Esophagus (tissue), 2 donors: ENCODE measurements around the gene ESR1. TPM values are rescaled to one million over a fixed set of nuclear protein-coding genes. Genes with fewer than 3 reads are reported as not detected.

ENCODE experiments used
- H3K27ac ChIP-seq, 2 donors: one replicate each; pipeline ENCODE4 v1.5.1; 2013; ENCODE audit warnings: low read depth in 2 of 2, mild to moderate bottlenecking in 2 of 2, inconsistent platforms in 1 of 2, low read length in 1 of 2, moderate library complexity in 1 of 2
- H3K27me3 ChIP-seq, 2 donors: one replicate each; pipeline ENCODE4 v1.6.1; 2013; ENCODE audit warnings: low read length in 2 of 2, control low read depth in 1 of 2, mild to moderate bottlenecking in 1 of 2; ENCODE audit not compliant: insufficient read depth in 2 of 2, control insufficient read depth in 1 of 2
- H3K36me3 ChIP-seq, 2 donors: one replicate each; pipeline ENCODE4 v1.6.1; 2013; ENCODE audit warnings: low read length in 1 of 2; ENCODE audit not compliant: control insufficient read depth in 2 of 2, insufficient read depth in 2 of 2
- H3K4me1 ChIP-seq, 2 donors: one replicate each; pipeline ENCODE4 v1.6.1; 2013; ENCODE audit warnings: low read length in 1 of 2; ENCODE audit not compliant: control insufficient read depth in 2 of 2, insufficient read depth in 2 of 2
- H3K4me3 ChIP-seq, 2 donors: one replicate each; pipeline ENCODE4 v1.5.1; 2013; ENCODE audit warnings: low read length in 2 of 2, mild to moderate bottlenecking in 2 of 2, low read depth in 1 of 2, moderate library complexity in 1 of 2
- H3K9me3 ChIP-seq, 2 donors: one replicate each; pipeline ENCODE4 v1.6.1; 2013; ENCODE audit warnings: mild to moderate bottlenecking in 2 of 2, low read depth in 1 of 2, low read length in 1 of 2, moderate library complexity in 1 of 2; ENCODE audit not compliant: control insufficient read depth in 2 of 2, insufficient read depth in 1 of 2
- WGBS, 2 donors: extraction: QIAGEN DNeasy Blood & Tissue Kit; methylation state at CpG; one replicate each; pipeline ENCODE4 v1.1.7; 2013; 5-methylcytosine and 5-hydroxymethylcytosine counted together
- polyA plus RNA-seq, 2 donors: library from polyadenylated mRNA; stranded (reverse); fragments of 200-250 nt; gene quantifications; one replicate each; pipeline ENCODE4 v1.2.3, GENCODE V29; 2013
- donor health status: healthy with polysubstance abuse.
- donor health status: Bipolar disorder and iron deficiency.

ESR1 gene
- polyA plus RNA-seq, 2 donors: 0.05 to 0.14 TPM

DNA sequence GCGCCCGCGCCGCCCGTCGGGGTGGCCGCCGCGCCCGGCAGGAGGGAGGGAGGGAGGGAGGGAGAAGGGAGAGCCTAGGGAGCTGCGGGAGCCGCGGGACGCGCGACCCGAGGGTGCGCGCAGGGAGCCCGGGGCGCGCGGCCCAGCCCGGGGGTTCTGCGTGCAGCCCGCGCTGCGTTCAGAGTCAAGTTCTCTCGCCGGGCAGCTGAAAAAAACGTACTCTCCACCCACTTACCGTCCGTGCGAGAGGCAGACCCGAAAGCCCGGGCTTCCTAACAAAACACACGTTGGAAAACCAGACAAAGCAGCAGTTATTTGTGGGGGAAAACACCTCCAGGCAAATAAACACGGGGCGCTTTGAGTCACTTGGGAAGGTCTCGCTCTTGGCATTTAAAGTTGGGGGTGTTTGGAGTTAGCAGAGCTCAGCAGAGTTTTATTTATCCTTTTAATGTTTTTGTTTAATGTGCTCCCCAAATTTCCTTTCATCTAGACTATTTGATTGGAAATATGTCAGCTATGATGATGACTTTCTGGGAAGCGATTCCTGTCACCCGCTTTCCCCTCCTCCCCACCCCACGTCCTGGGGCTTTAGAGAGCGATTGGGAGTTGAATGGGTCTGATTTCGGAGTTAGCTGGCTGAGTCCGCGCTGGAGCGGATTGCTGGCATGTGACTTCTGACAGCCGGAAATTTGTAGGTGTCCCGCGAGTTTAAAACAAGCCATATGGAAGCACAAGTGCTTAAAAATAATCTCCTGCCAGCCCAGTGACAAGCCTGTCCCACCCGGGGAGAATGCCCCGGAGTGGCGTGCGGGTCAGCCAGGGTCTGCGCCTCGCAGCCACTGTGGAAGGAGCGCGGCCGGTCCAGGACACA, 1.1 kb downstream of the ESR1 start:
- Histone ChIP-seq H3K36me3 (no peaks in the 10 kb centered on the region), H3K27me3 (peaks cover 4 to 8% of the 10 kb centered on the region in 2 donors), H3K27ac (no peak overlapping the region), H3K4me1 (peaks cover 11 to 14% of the 10 kb centered on the region in 2 donors), H3K9me3 (no peaks in the 10 kb centered on the region), H3K4me3 (peak overlapping the region; percentile 38 to 44)
- WGBS, 2 donors: 13 to 15% methylated on average over 42 to 60 of the region's 60 CpGs

GRCh38 chr6:151811081-151811480, 3.6 kb downstream of the ESR1 start:
- Histone ChIP-seq H3K9me3 (no peaks in the 10 kb centered on the region), H3K27ac (no peak overlapping the region), H3K4me3 (no peak overlapping the region), H3K36me3 (no peaks in the 10 kb centered on the region), H3K4me1 (peaks cover 10 to 11% of the 10 kb centered on the region in 2 donors), H3K27me3 (peaks cover 4 to 8% of the 10 kb centered on the region in 2 donors)
- WGBS, 2 donors: 73 to 80% methylated on average over 2 of the region's 2 CpGs

GRCh38 chr6:151813858-151814257, 6.4 kb downstream of the ESR1 start:
- Histone ChIP-seq H3K27me3 (peaks cover 3 to 4% of the 10 kb centered on the region in 2 donors), H3K4me1 (no peaks in the 10 kb centered on the region), H3K4me3 (no peak overlapping the region), H3K9me3 (no peaks in the 10 kb centered on the region), H3K27ac (no peak overlapping the region), H3K36me3 (no peaks in the 10 kb centered on the region)
- 82 to 83% methylated on average over 7 of the region's 7 CpGs for WGBS, 2 donors

DNA sequence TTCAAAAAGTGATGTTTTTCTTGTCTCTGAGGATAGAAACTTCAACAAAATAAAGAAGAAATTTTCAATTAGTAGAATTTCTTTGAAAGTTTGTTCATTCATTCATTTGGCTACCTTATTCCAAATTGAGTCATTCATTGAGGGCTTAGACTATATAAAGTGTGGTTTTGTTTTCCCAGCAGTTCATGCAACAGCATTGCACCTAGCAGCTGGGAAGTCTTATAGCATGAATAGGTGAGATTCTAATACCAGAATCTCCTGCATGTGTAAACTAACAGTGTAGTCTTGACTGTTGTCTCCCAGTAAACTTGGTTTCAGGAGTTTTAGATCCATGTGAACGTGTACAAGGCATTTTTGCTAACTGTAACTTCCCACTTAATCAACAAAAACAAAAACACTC, 7.1 kb downstream of the ESR1 start:
- no peaks in the 10 kb centered on the region for H3K9me3 ChIP-seq
- no peak overlapping the region for H3K4me3 ChIP-seq
- 29 to 37% methylated on average over 1 of the region's 1 CpG for WGBS, 2 donors
- no peaks in the 10 kb centered on the region for H3K4me1 ChIP-seq
- H3K36me3 ChIP-seq: no peaks in the 10 kb centered on the region
- H3K27ac ChIP-seq: no peak overlapping the region
- peaks cover 0 to 4% of the 10 kb centered on the region in 2 donors for H3K27me3 ChIP-seq

GRCh38 chr6:151822252-151823111, 15.0 kb downstream of the ESR1 start:
- H3K9me3 ChIP-seq: no peaks in the 10 kb centered on the region
- H3K27me3 ChIP-seq: no peaks in the 10 kb centered on the region
- 61 to 65% methylated on average over 7 of the region's 7 CpGs for WGBS, 2 donors
- no peak overlapping the region for H3K27ac ChIP-seq
- no peak overlapping the region for H3K4me3 ChIP-seq
- H3K4me1 ChIP-seq: no peaks in the 10 kb centered on the region
- H3K36me3 ChIP-seq: no peaks in the 10 kb centered on the region

- WGBS, 2 donors: 74 to 83% methylated on average over 4 of the region's 4 CpGs
- H3K27me3 ChIP-seq: no peaks in the 10 kb centered on the region
- H3K4me3 ChIP-seq: no peak overlapping the region
- H3K36me3 ChIP-seq: no peaks in the 10 kb centered on the region
- H3K4me1 ChIP-seq: no peaks in the 10 kb centered on the region
- no peaks in the 10 kb centered on the region for H3K9me3 ChIP-seq
- H3K27ac ChIP-seq: no peak overlapping the region
These were observed 19.1 kb downstream of the ESR1 start for GRCh38 chr6:151826517-151827142.

GRCh38 chr6:151832710-151833109, 25.2 kb downstream of the ESR1 start:
- Histone ChIP-seq H3K4me1 (no peaks in the 10 kb centered on the region), H3K27me3 (no peaks in the 10 kb centered on the region), H3K4me3 (no peak overlapping the region), H3K27ac (no peak overlapping the region), H3K36me3 (no peaks in the 10 kb centered on the region), H3K9me3 (peaks cover 0 to 2% of the 10 kb centered on the region in 2 donors)
- 73 to 80% methylated on average over 3 of the region's 3 CpGs for WGBS, 2 donors

GRCh38 chr6:151835396-151835795, 27.9 kb downstream of the ESR1 start:
- 53 to 62% methylated on average over 4 of the region's 4 CpGs for WGBS, 2 donors
- Histone ChIP-seq H3K27me3 (no peaks in the 10 kb centered on the region), H3K4me3 (no peak overlapping the region), H3K27ac (no peak overlapping the region), H3K4me1 (no peaks in the 10 kb centered on the region), H3K36me3 (no peaks in the 10 kb centered on the region), H3K9me3 (peaks cover 0 to 2% of the 10 kb centered on the region in 2 donors)

DNA sequence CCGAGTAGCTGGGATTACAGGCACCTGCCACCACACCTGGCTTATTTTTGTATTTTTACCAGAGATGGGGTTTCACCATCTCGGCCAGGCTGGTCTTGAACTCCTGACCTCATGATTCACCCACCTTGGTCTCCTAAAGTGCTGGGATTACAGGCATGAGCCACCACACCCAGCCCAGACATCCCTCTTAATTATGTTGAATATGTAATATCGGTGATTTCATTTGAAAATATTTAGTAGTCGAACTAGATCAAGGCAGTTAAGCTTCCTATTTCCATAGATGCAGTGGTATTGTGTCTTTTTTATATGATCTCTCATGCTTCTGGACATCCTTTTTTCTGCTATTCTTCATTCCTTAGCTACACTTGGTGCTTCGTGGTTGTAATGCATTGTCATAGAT, 29.7 kb downstream of the ESR1 start:
- peaks cover 0 to 2% of the 10 kb centered on the region in 2 donors for H3K9me3 ChIP-seq
- no peaks in the 10 kb centered on the region for H3K36me3 ChIP-seq
- WGBS, 2 donors: 83 to 87% methylated on average over 5 of the region's 5 CpGs
- H3K27me3 ChIP-seq: no peaks in the 10 kb centered on the region
- no peak overlapping the region for H3K4me3 ChIP-seq
- no peaks in the 10 kb centered on the region for H3K4me1 ChIP-seq
- no peak overlapping the region for H3K27ac ChIP-seq
